Smooth muscle cell (in vitro differentiated cells): ENCODE results near the gene GPR62. TPM values are rescaled to one million over a fixed set of nuclear protein-coding genes. Genes with fewer than 3 reads are reported as not detected.

Experiments
- DNase-seq: peaks from one replicate; lab custom pipeline; 2025; ENCODE audit not compliant: unreplicated experiment; lab: John Stamatoyannopoulos, UW
- H2AFZ ChIP-seq: fragments of 200-600 bp; sonication (generic); 2 replicates; pipeline ENCODE4 v1.6.0; 2016; ENCODE audit warnings: antibody characterized with exemption, low read depth, mild to moderate bottlenecking
- H3F3A ChIP-seq: fragments of 200-600 bp; sonication (generic); 2 replicates; pipeline ENCODE4 v1.6.0; 2017; ENCODE audit warnings: antibody characterized with exemption, low read depth
- H3K27ac ChIP-seq: fragments of 200-600 bp; sonication (generic); 2 replicates; pipeline ENCODE4 v1.5.1; 2016; ENCODE audit warnings: low read depth, mild to moderate bottlenecking
- H3K27me3 ChIP-seq: fragments of 200-600 bp; sonication (generic); 2 replicates; pipeline ENCODE4 v1.6.1; 2016; ENCODE audit warnings: low read depth, mild to moderate bottlenecking
- H3K36me3 ChIP-seq: fragments of 200-600 bp; sonication (generic); 2 replicates; pipeline ENCODE4 v1.5.1; 2016; ENCODE audit warnings: low read depth
- H3K4me1 ChIP-seq: fragments of 200-600 bp; sonication (generic); 2 replicates; pipeline ENCODE4 v1.5.1; 2016; ENCODE audit warnings: low read depth
- H3K4me2 ChIP-seq: fragments of 200-600 bp; sonication (generic); 2 replicates; pipeline ENCODE4 v1.6.0; 2016; ENCODE audit warnings: mild to moderate bottlenecking
- H3K4me3 ChIP-seq: fragments of 200-600 bp; sonication (generic); 2 replicates; pipeline ENCODE4 v1.5.1; 2016; ENCODE audit warnings: mild to moderate bottlenecking
- H3K79me2 ChIP-seq: fragments of 200-600 bp; sonication (generic); 2 replicates; pipeline ENCODE4 v1.6.0; 2016; ENCODE audit warnings: low read depth, mild to moderate bottlenecking
- H3K9ac ChIP-seq: fragments of 200-600 bp; sonication (generic); 2 replicates; pipeline ENCODE4 v1.6.0; 2016; ENCODE audit warnings: low read depth
- H3K9me3 ChIP-seq: fragments of 200-600 bp; sonication (generic); replicated peaks from 2 replicates; pipeline ENCODE4 v1.5.1; 2016; ENCODE audit warnings: low read depth
- H4K20me1 ChIP-seq: fragments of 200-600 bp; sonication (generic); 2 replicates; pipeline ENCODE4 v1.6.0; 2016; ENCODE audit warnings: low read depth
- CTCF ChIP-seq: fragments of 200-600 bp; sonication (generic); IDR thresholded peaks from 2 replicates; pipeline ENCODE4 v1.5.1; 2017; ENCODE audit warnings: borderline replicate concordance, mild to moderate bottlenecking, antibody characterized with exemption; ENCODE audit not compliant: insufficient read depth, poor library complexity, severe bottlenecking
- WGBS: methylation state at CpG from one replicate; pipeline ENCODE4 v1.1.7; 2016; ENCODE audit warnings: low lambda C conversion rate; 5-methylcytosine and 5-hydroxymethylcytosine counted together
- polyA plus RNA-seq: library from polyadenylated mRNA; unstranded; fragments of >200 nt; fragmentation: Nextera tagmentation; extraction: Ambion mirVana; gene quantifications from 2 replicates; pipeline ENCODE4 v1.2.1, GENCODE V29; 2016
- total RNA-seq: library from RNA; depleted of rRNA; stranded (reverse); fragments of >200 nt; gene quantifications from 2 replicates; pipeline ENCODE4 v1.2.3, GENCODE V29; 2014

GPR62 gene
- total and polyA plus RNA-seq, 2 experiments from 2014 or later, result 0.09 to 0.18 TPM

- no peak overlapping the region for H3K4me2 ChIP-seq
- no peak overlapping the region for H3K9ac ChIP-seq
- no peaks in the 10 kb centered on the region for H3K36me3 ChIP-seq
- no peak overlapping the region for H2AFZ ChIP-seq
- H3K79me2 ChIP-seq, result peaks cover 13% of the 10 kb centered on the region
- DNase-seq, result no peak
- no peak overlapping the region for H3K4me3 ChIP-seq
- H3K4me1 ChIP-seq, result peaks cover 22% of the 10 kb centered on the region
- no peak for TF ChIP-seq CTCF
- H3K27ac ChIP-seq, result no peak overlapping the region
- peaks cover 42% of the 10 kb centered on the region for H4K20me1 ChIP-seq
- H3F3A ChIP-seq, result no peaks in the 10 kb centered on the region
- peaks cover 8% of the 10 kb centered on the region for H3K27me3 ChIP-seq
- H3K9me3 ChIP-seq, result no peaks in the 10 kb centered on the region
- 98% methylated on average over 7 of the region's 7 CpGs for WGBS
These were observed 4.5 kb downstream of the GPR62 start for GRCh38 chr3:51959651-51960050.

GRCh38 chr3:51960386-51960785 is 5.2 kb downstream of the GPR62 start:
- Histone ChIP-seq H3K36me3 (no peaks in the 10 kb centered on the region), H3K27me3 (peaks cover 2% of the 10 kb centered on the region), H3K27ac (no peak overlapping the region), H3K79me2 (peaks cover 19% of the 10 kb centered on the region), H3K4me2 (no peak overlapping the region), H2AFZ (no peak overlapping the region), H4K20me1 (peaks cover 50% of the 10 kb centered on the region), H3K4me1 (peaks cover 29% of the 10 kb centered on the region), H3K4me3 (no peak overlapping the region), H3K9me3 (no peaks in the 10 kb centered on the region), H3K9ac (no peak overlapping the region), H3F3A (no peaks in the 10 kb centered on the region)
- TF ChIP-seq CTCF, result no peak
- 97% methylated on average over 10 of the region's 10 CpGs for WGBS
- no peak for DNase-seq

GRCh38 chr3:51961011-51961410 is 5.8 kb downstream of the GPR62 start:
- Histone ChIP-seq H3K9ac (no peak overlapping the region), H3K36me3 (no peaks in the 10 kb centered on the region), H3K9me3 (no peaks in the 10 kb centered on the region), H2AFZ (no peak overlapping the region), H3K27ac (no peak overlapping the region), H3K27me3 (no peaks in the 10 kb centered on the region), H4K20me1 (peaks cover 50% of the 10 kb centered on the region), H3K4me1 (peaks cover 35% of the 10 kb centered on the region), H3F3A (no peaks in the 10 kb centered on the region), H3K4me2 (no peak overlapping the region), H3K4me3 (no peak overlapping the region), H3K79me2 (peaks cover 25% of the 10 kb centered on the region)
- TF ChIP-seq CTCF, result no peak
- WGBS, result 97% methylated on average over 18 of the region's 18 CpGs
- DNase-seq, result no peak
